ENCODE results near the gene AKIRIN1.

AKIRIN1 gene

DNA sequence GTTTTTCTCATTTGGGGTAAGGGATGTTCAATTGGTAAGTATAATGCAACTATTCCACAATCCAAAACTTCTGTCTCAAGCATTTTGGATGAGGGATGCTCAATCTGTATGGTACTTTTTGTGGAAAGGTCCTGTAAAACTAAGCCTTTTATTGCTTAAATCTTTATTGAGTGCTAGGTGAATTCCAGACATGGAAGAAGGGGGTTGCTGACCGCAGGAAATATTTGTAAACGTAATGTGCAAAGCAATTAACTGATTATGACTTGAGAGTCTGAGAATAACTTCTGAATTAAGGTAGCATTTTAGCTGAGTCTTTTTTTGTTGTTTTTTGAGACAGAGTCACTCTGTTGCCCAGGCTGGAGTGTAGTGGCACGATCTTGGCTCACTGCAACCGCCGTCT, 3.1 kb downstream of the AKIRIN1 start:
- DNase-seq (ENCODE audit: low spot score) (no peak), ATAC-seq (ENCODE audit: low read depth) (no peak)
- Histone ChIP-seq H3K27ac (ENCODE audit: poor library complexity, severe bottlenecking) (no peak overlapping the region), H3K4me1 (ENCODE audit: insufficient read depth, poor library complexity, severe bottlenecking) (peaks cover 13% of the 10 kb centered on the region), H3K9me3 (ENCODE audit: severe bottlenecking) (no peaks in the 10 kb centered on the region), H3K36me3 (ENCODE audit: low read depth) (peaks cover 66% of the 10 kb centered on the region), H3K4me3 (ENCODE audit: severe bottlenecking) (no peak overlapping the region), H3K27me3 (ENCODE audit: insufficient read depth, poor library complexity, severe bottlenecking) (no peaks in the 10 kb centered on the region)
- TF ChIP-seq, protein P1, sequence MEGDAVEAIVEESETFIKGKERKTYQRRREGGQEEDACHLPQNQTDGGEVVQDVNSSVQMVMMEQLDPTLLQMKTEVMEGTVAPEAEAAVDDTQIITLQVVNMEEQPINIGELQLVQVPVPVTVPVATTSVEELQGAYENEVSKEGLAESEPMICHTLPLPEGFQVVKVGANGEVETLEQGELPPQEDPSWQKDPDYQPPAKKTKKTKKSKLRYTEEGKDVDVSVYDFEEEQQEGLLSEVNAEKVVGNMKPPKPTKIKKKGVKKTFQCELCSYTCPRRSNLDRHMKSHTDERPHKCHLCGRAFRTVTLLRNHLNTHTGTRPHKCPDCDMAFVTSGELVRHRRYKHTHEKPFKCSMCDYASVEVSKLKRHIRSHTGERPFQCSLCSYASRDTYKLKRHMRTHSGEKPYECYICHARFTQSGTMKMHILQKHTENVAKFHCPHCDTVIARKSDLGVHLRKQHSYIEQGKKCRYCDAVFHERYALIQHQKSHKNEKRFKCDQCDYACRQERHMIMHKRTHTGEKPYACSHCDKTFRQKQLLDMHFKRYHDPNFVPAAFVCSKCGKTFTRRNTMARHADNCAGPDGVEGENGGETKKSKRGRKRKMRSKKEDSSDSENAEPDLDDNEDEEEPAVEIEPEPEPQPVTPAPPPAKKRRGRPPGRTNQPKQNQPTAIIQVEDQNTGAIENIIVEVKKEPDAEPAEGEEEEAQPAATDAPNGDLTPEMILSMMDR (IDR thresholded peaks at IDR 0.05; ENCODE audit: poor library complexity, severe bottlenecking) = no peak

GRCh38 chr1:38997034-38997900, 6.2 kb downstream of the AKIRIN1 start:
- TF ChIP-seq, protein P1 (IDR thresholded peaks at IDR 0.05; ENCODE audit: poor library complexity, severe bottlenecking) = no peak
- ATAC-seq (ENCODE audit: low read depth) (no peak), DNase-seq (ENCODE audit: low spot score) (no peak)
- Histone ChIP-seq H3K4me1 (ENCODE audit: insufficient read depth, poor library complexity, severe bottlenecking) (peaks cover 3% of the 10 kb centered on the region), H3K4me3 (ENCODE audit: severe bottlenecking) (no peak overlapping the region), H3K36me3 (ENCODE audit: low read depth) (peaks cover 92% of the 10 kb centered on the region), H3K9me3 (ENCODE audit: severe bottlenecking) (no peaks in the 10 kb centered on the region), H3K27ac (ENCODE audit: poor library complexity, severe bottlenecking) (no peak overlapping the region), H3K27me3 (ENCODE audit: insufficient read depth, poor library complexity, severe bottlenecking) (no peaks in the 10 kb centered on the region)

- H3K27me3 ChIP-seq (ENCODE audit: insufficient read depth, poor library complexity, severe bottlenecking) = no peaks in the 10 kb centered on the region
- H3K4me1 ChIP-seq (ENCODE audit: insufficient read depth, poor library complexity, severe bottlenecking) = peaks cover 1% of the 10 kb centered on the region
- H3K36me3 ChIP-seq (ENCODE audit: low read depth) = peaks cover 92% of the 10 kb centered on the region
- DNase-seq (ENCODE audit: low spot score) (no peak), ATAC-seq (ENCODE audit: low read depth) (no peak)
- no peak overlapping the region for H3K27ac ChIP-seq (ENCODE audit: poor library complexity, severe bottlenecking)
- H3K4me3 ChIP-seq (ENCODE audit: severe bottlenecking) = no peak overlapping the region
- TF ChIP-seq, protein P1 (IDR thresholded peaks at IDR 0.05; ENCODE audit: poor library complexity, severe bottlenecking) = no peak
- H3K9me3 ChIP-seq (ENCODE audit: severe bottlenecking) = no peaks in the 10 kb centered on the region
Measured at GRCh38 chr1:38997901-38998190, 6.8 kb downstream of the AKIRIN1 start.

GRCh38 chr1:39001516-39002421, 10.7 kb downstream of the AKIRIN1 start:
- ATAC-seq (ENCODE audit: low read depth) = no peak
- TF ChIP-seq, protein P1 (IDR thresholded peaks at IDR 0.05; ENCODE audit: poor library complexity, severe bottlenecking) = no peak
- peaks cover 96% of the 10 kb centered on the region for H3K36me3 ChIP-seq (ENCODE audit: low read depth)

More at GRCh38 chr1:39001516-39002421, 10.7 kb downstream of the AKIRIN1 start:
- Histone ChIP-seq H3K27ac (ENCODE audit: poor library complexity, severe bottlenecking) (no peak overlapping the region), H3K4me1 (ENCODE audit: insufficient read depth, poor library complexity, severe bottlenecking) (no peaks in the 10 kb centered on the region), H3K9me3 (ENCODE audit: severe bottlenecking) (no peaks in the 10 kb centered on the region), H3K27me3 (ENCODE audit: insufficient read depth, poor library complexity, severe bottlenecking) (no peaks in the 10 kb centered on the region), H3K4me3 (ENCODE audit: severe bottlenecking) (no peak overlapping the region)
- DNase-seq (ENCODE audit: low spot score) = no peak
